GM19463 (cell line): ENCODE data around the gene CHRNA3.
A peak's percentile ranks its signal among the peaks of the same experiment; 100 is the strongest.
"Not testable (repeated sequence)": the region's sequence is repeated elsewhere in the genome, so short reads cannot be mapped to it uniquely, and the experiment has no call there.

ENCODE experiments used
- ATAC-seq: cut with Tn5 transposase; IDR thresholded peaks from one replicate; pipeline ENCODE4 v1.9.1; 2021; ENCODE audit warnings: mild to moderate bottlenecking, moderate library complexity; ENCODE audit not compliant: unreplicated experiment

CHRNA3 gene

DNA sequence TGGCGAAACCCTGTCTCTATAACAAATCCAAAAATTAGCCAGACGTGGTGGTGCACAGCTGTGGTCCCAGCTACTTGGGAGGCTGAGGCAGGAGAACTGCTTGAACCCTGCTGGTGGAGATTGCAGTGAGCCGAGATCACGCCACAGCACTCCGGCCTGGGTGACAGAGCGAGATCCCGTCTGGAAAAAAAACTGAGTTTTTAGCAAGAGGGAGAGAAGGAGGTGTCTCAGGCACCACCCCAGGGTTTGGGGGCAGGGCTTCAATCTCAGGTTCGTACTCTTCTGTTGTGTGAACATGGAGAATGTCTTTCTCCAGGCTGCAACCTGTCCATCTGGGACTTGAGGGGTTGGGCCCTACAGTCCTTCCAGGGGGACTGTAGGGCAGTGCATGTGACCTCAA, 2.7 kb downstream of the CHRNA3 start:
- ATAC-seq, result no peak

DNA sequence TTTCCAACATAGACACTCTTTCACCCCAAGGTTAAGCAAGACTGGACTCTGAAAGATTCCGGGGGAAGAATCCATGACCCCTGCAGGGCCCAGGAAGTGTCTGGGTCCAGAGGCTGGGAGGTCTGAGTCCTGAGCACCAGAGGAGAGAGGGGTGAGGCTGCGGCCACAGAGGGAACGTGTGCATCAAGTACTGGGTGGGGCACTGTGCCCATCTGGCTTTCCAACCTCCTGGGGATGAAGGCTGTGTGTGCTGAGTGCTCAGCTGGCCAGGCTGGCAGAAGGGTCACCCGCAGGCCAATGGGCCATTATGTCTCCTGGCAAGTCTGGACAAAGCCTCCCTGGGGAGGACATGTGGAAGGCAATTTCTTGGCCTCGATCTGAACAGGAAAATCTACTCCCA, 3.3 kb downstream of the CHRNA3 start:
- no peak for ATAC-seq

DNA sequence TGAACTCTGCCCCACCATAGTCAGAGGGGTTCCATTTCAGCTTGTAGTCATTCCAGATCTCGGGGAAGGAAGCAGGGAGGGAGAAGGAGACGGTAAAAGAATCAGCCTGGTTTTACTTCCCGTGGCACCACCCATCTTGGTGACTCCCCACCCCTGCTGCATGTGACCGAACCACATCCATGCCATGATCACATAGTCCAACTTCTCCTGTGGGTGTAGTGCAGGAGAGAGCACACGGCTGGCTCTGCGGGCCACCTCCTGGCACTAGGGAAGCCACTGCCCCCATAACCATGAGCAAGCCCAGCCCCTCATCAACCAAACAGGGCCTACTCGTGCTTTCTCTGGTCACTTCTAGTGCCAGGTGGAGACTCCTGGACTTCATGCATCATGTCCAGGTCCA, 3.7 kb downstream of the CHRNA3 start:
- ATAC-seq, result no peak

DNA sequence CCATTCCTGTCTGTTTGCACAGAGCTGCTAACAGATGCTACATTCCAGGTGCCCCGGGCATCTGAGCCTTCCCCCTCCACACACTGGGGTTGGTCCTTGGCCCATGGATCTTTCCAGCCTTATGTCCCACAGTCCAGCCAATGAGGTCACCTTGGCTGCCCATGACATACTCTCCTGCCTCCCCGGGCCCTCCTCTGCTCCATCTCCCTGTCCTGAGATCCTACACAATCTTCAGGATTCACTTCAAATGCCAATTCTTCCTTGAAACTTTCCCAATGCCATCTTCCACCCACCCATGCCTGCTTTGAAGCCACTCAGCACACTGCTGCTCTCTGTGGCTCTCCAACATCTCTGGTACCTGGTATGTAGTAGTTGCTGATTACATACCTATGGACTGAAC, 4.3 kb downstream of the CHRNA3 start:
- no peak for ATAC-seq

DNA sequence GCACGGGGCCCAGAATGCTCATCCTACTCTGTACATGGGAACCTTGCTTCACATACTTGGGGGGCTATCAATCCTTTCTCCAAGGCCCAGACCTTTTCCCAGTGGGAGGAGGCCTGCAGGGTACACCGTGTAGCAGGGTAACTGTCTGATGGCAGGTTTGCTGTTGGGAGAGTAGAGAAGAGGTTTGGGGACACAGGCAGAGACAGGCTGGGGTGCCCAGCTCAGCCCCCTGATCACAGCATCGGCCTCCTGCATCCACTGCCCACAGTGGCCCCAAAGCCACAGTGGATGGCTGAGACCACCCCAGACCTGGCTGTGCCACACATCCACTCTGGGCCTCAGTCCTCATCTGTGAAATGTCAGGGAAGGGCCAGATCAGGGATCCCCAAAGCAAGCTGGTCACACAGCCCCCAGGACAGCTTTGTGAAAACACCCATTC, 5.6 kb downstream of the CHRNA3 start:
- no peak for ATAC-seq

DNA sequence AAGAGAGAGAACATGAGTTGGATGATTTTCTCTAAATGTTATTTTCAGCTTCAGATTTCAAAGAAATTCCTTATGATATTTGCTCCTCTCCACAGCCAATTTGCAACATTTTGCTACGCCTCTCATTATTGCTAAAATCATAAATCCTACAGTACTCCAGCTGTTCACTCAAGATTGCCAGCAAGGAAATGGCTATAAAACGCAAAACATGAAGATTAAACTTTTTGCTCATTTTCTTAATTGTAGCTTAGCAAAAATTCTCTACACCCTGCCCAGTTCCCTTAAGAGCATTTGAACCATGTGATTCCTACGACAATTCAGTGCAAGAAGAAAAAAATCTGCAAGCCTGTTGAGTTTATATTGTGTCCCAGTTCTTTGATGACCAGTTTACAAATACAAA, 6.8 kb downstream of the CHRNA3 start:
- no peak for ATAC-seq

DNA sequence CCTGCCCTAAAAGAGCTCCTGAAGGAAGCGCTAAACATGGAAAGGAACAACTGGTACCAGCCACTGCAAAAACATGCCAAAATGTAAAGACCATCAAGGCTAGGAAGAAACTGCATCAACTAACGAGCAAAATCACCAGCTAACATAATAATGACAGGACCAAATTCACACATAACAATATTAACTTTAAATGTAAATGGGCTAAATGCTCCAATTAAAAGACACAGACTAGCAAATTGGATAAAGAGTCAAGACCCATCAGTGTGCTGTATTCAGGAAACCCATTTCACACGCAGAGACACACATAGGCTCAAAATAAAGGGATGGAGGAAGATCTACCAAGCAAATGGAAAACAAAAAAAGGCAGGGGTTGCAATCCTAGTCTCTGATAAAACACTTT, 11.2 kb downstream of the CHRNA3 start:
- ATAC-seq, result not testable (repeated sequence)

DNA sequence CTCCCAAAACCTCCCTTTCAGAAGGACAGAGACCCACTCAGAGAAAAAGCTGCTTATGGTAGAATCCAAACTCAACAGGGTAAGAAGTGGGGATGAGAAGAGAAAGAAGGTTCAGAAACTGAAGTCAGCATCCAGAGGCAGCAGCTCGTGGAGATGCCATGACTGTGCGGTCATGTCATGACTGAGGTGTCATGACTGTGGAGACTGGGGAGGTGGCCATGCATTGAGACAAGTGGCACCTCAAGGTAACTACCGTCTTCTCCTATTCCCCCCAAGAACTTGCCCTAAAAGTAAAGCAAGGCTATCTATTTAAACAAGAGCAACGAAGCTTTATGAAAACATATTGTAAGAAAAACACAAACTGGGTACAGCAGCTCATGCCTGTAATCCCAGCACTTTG, 15.1 kb downstream of the CHRNA3 start:
- no peak for ATAC-seq

DNA sequence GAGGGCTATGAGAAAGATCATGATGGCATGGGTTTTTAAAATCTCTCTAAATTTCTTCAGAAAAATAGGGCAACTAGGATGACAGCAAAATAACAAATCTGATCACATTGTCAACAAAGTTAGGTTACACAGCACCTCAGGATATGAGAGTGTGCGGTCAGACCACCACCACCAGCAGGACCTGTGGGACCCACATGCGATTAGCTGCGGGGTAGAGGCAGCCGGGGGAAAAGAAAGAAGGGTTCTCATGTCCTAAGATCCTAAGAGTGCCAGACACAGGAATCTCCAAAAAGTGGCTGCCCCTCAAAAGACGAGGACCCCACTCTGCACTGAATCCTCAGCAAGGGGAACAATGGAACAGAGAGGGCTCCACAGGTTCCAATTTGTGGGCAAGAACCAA, 15.6 kb downstream of the CHRNA3 start:
- ATAC-seq, result no peak

DNA sequence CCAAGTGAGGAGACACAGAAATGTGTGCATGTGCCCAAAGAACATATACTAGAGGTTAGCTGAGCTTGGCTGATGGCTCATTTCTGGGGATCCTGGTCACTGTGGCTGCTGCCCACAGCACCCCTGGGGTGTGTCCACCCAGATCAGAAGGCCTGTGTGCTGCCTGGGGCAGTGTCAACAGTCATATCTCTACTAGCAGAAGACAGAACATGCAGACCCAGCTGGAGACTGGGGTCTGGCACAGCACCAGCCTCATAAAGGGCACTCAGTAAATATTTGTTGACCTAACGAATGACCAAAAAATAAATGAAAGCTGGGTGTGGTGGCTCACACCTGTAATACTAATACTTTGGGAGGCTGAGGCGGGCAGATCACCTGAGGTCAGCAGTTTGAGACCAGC, 16.4 kb downstream of the CHRNA3 start:
- ATAC-seq, result no peak

DNA sequence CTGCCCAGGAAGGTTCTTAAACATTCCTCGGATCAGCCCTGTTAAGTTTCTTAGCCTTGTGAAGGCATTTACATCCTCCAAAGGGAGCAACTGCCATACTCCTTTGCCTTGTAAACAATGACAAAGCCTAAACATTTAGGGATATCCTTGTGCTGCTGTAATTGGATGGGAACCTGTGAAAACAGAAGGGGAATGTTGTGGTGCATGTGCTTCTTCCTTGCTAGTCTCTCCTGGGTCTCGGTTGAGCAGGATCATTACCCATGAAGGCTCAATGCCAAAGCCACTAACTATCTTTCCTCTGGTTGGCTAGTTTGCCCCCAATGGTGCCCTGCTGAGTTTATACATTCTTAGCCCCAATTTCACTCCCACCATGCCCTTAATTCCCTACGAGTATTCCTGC, 17.3 kb downstream of the CHRNA3 start:
- no peak for ATAC-seq

DNA sequence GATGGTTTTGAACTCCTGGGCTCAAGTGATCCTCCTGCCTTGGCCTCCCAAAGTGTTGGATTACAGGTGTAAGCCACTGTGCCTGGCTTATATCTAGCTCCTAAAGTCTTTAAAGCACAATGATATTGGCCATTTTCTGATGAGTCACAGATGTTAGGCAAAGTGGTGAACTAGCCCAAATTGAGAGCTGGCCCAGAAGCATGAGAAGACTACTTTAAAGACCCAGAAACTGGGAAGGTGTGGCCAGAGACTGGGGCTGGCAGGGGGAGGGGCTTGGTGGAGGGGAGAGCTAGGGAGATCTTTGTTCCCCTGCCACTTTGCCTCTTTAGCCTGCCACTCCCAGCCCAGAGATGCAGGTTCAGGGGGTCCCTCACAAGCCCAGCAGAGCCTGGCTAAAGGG, 21.6 kb downstream of the CHRNA3 start:
- no peak for ATAC-seq

DNA sequence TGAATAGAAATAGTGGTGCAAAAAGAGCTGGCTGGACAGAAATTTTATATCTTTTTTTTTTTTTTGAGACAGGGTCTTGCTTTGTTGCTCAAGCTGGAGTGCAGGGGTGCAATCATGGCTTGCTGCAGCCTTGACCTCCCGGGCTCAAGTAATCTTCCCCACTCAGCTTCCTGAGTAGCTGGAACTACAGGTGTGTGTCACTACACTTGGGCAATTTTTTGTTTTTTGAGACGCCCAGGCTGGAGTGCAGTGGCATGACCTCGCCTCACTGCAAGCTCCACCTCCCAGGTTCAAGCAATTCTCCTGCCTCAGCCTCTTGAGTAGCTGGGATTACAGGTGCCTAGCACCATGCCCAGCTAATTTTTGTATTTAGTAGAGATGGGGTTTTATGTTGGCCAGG, 22.4 kb downstream of the CHRNA3 start:
- no peak for ATAC-seq

DNA sequence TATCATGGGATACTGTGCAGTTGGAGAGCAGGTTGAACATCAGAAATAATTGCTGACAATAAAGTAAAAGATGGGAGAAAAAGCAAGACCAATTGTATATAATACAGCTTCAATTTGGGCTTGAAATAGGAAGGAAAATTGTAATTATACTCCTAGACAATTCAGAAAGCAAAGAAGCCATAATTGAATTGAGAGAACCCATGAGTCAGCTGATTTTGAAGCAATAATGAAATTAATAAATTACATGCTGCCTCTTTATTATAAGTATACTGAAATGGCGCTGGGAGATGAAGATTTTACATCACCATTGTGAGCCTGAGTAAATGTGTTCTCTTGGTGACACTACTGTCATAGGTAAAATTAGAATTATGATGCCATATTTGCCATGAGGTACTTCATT, 23.2 kb downstream of the CHRNA3 start:
- ATAC-seq, result no peak

DNA sequence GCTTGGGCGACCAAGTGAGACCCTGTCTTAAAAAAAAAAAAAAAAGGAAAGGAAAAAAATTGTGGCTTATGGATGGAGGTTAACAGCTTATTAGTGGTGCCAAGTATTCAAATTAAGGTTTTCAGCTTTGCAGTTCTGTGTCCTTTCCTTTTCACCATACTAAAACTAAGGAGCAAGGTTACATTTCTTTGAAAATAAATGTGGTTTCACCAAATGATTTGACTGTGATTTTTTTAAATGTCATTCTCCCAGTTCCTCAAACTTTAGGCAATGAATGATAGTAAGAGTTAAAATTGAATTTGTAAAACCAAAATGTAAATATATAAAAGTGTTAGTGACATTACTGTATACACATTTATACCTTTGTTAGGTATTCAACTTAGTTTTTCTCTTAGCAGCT, 45.9 kb downstream of the CHRNA3 start:
- no peak for ATAC-seq

DNA sequence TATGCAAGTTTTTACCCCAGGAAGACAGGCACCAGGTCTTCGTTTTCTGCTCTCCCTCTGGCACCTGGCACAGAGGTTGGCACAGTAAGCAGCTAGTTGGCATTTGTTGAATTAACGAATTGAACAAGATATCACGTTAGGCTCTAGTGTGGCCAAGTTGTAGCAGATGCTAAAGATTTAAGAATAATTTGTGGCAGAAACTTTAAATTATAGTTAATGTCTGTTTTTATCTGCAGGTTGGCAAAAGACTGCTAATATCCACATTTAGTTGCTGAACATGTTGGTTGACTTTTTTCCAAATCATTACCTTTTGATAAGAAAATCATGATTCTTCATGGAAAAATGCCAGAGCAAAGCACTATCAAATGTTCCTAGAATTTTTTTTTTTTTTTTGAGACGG, 47.4 kb downstream of the CHRNA3 start:
- no peak for ATAC-seq

DNA sequence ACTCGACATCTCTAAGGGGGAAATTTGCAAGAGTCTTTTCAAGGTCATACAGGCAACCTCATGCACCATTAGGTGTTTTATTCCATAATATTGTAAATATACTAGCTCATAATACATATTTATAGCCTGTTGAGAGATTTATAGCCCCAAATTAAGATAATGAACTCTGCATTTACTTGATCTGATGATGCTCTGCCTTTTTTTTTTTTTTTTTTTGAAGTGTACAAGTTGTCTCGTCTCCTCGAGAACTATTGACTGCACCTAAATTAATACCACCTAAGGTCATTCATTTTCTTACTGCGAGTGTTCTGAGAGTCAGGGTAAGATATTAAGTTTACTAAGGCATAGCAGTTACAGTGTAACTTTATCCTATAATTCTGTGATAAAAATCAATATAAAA, 49.4 kb downstream of the CHRNA3 start:
- ATAC-seq, result no peak

DNA sequence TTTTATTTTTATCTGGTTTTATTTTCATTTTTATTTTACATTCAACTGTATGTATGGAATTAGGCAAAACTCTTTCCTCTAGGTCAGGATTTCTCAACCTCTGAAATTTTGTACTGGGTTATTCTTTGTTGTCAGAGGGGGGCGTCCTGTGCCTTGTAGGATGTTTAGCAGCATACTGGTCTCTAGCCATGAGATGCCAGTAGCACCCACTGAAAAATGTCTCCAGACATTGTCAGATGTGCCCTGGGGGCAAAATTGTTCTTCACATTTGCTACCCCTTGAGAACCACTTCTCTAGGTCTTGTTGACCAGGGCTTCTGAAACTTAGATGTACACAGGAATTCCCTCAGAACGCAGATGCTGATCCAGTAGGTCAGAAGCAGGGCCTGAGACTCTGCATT, 50.1 kb downstream of the CHRNA3 start:
- no peak for ATAC-seq

DNA sequence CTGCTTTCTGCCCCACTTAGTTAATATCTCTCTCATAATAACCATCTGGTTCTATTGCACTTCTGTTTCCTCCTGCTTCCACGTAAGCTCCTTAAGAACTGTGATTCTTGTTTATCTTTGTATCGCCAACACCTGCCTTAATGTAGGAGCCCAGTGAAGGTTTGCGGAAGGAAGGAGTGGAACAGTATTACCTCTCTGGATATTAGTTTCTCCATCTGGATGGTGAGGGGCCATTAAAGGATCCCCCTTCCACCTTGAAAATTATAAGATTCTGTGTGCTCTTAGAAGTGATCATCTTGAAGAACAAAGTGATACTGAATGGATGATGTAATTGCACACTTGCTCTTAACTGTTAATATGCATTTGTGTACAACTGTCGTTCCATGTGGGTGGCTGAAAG, 53.3 kb downstream of the CHRNA3 start:
- ATAC-seq, result no peak

DNA sequence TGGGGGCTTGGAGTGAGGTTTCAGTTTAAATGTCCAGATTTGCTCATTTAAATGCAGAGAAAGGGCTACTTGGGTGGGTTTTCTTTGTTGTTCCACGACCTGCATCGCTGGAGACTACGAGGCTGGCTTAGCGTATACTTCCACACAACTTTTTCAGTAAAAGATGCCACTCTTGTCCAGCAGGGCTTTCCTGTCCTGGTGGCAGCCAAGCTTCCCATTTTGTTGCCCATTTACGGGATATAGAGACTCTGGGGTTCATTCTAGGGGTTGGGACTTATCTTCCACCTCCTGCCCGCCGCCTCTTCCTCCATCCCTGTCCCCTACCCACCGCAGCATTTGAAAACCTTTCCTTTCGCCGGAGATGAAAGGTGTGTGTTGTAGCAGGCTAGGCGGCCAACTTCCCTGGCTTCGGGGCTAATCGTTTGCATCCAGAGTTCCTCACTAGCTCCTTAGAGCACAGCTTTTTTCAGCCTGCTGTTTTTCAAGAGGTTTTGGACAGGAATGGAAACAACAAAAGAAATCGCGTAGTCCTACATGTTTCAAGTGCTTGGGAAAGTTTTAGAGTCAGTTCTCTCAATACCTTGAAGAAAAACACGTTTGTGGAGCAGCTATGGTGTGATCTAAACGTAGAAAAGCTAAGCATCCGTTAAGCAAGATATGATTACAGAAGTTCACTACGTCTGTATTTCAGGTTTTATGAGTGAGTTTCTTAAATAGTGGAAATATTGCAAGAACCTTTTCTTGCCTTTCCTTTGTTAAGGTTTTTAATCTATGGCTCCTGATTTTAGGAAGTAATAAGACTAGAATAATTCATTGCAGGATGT, 54.6 kb downstream of the CHRNA3 start:
- ATAC-seq, result no peak

DNA sequence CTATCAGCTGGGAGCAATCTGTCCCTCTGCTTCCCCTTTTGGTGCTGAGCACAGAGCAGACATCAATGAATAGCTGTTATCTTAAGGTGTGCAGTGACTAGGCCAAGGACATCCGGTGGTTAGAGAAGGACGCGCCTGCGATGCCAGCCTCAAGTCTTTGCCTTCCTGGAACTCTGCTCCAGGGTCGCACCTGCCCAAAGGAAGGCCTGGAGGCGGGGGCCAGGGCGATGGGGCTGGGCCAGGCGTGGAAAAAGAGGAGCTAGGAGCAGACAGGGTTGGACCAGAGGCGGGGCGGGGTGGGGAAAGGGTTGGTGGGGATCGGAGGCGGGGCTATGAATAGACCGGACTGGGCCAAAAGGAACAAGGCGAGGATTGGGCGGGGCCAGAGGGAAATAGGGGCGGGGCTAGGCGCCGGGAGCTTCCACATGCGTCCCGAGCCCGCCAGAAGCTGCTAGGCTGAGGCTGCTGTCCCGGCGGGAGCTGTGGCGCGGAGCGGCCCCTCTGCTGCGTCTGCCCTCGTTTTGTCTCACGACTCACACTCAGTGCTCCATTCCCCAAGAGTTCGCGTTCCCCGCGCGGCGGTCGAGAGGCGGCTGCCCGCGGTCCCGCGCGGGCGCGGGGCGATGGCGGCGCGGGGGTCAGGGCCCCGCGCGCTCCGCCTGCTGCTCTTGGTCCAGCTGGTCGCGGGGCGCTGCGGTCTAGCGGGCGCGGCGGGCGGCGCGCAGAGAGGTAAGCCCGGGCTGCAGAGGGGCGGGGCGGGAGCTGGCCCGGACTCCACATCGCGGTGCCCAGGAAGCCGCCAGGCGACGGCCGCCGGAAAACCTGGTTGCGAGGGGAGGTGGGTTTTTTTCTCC, 55.5 kb downstream of the CHRNA3 start, which contains the start of gene CHRNA5:
CHRNA5 (plus strand) TSS at position 424 of the 854 bp plus-strand sequence; CDS start at position 624, 200 bp downstream.
- ATAC-seq, result peak; percentile 77

DNA sequence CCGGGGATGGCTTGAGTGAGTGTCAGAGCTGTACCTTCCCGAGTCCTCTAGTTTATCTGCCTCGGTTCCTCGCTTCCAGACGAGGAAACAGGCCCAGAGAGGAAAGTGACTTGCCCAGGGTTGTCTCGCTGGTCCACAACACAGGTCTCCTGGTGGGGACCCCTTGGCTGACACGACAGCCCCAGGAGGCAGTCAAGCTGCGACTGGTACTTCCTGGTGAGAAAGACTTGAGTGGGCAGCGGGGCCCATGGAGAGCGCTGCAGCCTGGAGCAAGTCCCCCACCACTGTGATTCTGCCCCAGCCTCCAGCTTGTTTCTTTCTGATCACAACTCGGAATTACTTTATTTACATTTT, 56.1 kb downstream of the CHRNA3 start:
- ATAC-seq, result peak; percentile 17
